Testis (tissue), 3 donors: ENCODE measurements around the gene ELAC2. TPM values are rescaled to one million over a fixed set of nuclear protein-coding genes. Genes with fewer than 3 reads are reported as not detected.

Source experiments
- DNase-seq: peaks from one replicate; pipeline ENCODE4 v3.0.0-alpha.2; 2019
- H3K27ac ChIP-seq, 2 donors: fragments of 200-600 bp; sonication (generic); one replicate each; pipeline ENCODE4 v1.5.1; 2019
- H3K27me3 ChIP-seq: fragments of 200-600 bp; sonication (generic); one replicate; pipeline ENCODE4 v1.5.1; 2019
- H3K36me3 ChIP-seq: fragments of 200-600 bp; sonication (generic); one replicate; pipeline ENCODE4 v1.5.1; 2017; ENCODE audit warnings: low read depth; ENCODE audit errors: missing control alignments
- H3K4me1 ChIP-seq: fragments of 200-600 bp; sonication (generic); one replicate; pipeline ENCODE4 v1.5.1; 2019
- H3K4me3 ChIP-seq, 2 donors: fragments of 200-600 bp; sonication (generic); one replicate each; pipeline ENCODE4 v1.5.1; 2017 to 2019
- H3K9me3 ChIP-seq: fragments of 200-600 bp; sonication (generic); one replicate; pipeline ENCODE4 v1.5.1; 2017
- POLR2A ChIP-seq: fragments of 450-650 bp; IDR thresholded peaks from one replicate; pipeline ENCODE4 v1.6.1; 2017; ENCODE audit warnings: antibody characterized with exemption, mild to moderate bottlenecking, moderate library complexity
- WGBS, 2 donors: methylation state at CpG; one replicate each; pipeline ENCODE4 v1.1.5; 2018; 5-methylcytosine and 5-hydroxymethylcytosine counted together
- intact Hi-C: fragments of 100-400 bp; cut with DNase I; formaldehyde crosslinking; loops from one replicate; pipeline ENCODE4 v1.15.1; 2023; ENCODE audit warnings: low total_unique reads
- polyA plus RNA-seq: library from polyadenylated mRNA; stranded (reverse); fragments of 350-450 nt; fragmentation: Illumina TruSeq; extraction: RNeasy Lipid Tissue Mini Kit (QIAGEN cat#74804); gene quantifications from one replicate; pipeline ENCODE4 v1.2.3, GENCODE V29; 2014; ENCODE audit warnings: low read depth, low replicate concordance; ENCODE audit not compliant: insufficient read depth
- total RNA-seq, 2 donors: library from RNA; depleted of rRNA; stranded (reverse); fragments of >200 nt; gene quantifications; one replicate each; pipeline ENCODE4 v1.2.3, GENCODE V29; 2016
- TF ChIP-seq, protein P1 (sequence below), 3 experiments: fragments of 450-650 bp in 2 of 3; fragments of 200-600 bp in 1 of 3; sonication (generic) in 1 of 3; IDR thresholded peaks; one replicate each; pipeline ENCODE4 v1.5.1; 2016 to 2019; ENCODE audit warnings: antibody characterized with exemption in 3 of 3, mild to moderate bottlenecking in 2 of 3, moderate library complexity in 1 of 3

ELAC2 gene
- total and polyA plus RNA-seq, 3 donors from 2014 or later: 65.0 to 114 (median 108) TPM

DNA sequence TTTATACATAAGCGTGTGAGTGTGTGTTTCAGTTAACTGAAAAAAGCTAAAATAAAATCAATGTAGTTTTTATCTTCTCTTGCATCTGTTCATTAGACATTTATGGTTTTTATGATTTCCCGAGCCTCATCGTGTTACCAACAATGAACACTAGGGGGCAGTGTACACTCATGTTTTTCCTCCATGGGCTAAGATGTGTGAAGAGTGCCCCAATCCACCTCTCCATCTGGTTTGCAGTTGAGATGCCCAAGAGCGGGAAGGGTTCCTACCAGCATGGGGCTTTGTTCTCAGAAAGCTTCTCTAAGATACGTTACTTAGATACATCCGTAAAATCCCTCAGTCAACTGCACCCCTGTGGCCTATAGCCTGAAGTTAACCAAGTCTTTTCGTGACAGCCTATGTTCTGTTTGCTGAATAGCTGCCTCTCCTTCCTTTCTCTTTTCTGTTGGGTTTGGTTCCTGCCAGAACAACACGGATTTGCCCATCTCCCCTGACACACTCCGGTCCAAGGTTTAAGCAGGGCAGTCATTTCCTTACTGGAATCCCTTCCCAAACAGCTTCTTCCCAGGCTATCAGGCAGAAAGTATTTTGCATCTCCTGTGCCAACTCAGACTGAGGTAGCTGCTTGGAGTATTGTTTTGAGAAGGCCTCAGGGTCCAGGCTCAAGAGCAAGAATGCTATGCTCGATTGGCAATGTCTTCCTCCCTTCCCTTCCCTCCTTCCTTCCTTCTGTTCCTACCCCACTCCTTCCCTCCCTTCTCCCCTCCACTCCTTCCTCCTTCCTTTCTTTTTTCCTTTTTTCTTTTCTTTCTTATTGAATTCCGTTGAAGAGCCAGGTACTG is 12.9 kb upstream of the ELAC2 start:
- no peak for TF ChIP-seq POLR2A
- TF ChIP-seq, protein P1, sequence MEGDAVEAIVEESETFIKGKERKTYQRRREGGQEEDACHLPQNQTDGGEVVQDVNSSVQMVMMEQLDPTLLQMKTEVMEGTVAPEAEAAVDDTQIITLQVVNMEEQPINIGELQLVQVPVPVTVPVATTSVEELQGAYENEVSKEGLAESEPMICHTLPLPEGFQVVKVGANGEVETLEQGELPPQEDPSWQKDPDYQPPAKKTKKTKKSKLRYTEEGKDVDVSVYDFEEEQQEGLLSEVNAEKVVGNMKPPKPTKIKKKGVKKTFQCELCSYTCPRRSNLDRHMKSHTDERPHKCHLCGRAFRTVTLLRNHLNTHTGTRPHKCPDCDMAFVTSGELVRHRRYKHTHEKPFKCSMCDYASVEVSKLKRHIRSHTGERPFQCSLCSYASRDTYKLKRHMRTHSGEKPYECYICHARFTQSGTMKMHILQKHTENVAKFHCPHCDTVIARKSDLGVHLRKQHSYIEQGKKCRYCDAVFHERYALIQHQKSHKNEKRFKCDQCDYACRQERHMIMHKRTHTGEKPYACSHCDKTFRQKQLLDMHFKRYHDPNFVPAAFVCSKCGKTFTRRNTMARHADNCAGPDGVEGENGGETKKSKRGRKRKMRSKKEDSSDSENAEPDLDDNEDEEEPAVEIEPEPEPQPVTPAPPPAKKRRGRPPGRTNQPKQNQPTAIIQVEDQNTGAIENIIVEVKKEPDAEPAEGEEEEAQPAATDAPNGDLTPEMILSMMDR (IDR thresholded peaks at IDR 0.05): peak; percentile 39 to 91 (median 71)
- DNase-seq: peak; percentile 59
- intact Hi-C loops: no loop called here

DNA sequence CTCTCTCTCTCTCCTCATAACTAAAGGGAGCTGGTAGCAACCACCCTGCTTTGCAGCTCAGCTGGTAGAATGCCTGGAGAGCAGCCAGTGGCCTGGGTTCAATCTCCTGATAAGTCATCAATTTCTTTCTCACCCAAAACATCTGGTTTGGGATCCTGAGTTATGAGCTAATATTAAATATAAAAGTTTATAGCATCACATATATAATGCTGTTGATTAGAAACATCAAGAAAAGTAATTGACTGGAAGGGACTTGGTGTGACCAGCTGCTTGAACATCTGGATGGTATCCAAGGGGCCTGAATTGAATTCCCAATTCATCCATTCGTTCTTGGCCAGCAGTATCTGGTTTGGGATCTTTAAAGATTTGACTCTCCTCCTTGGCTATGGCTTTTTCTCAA is 12.2 kb upstream of the ELAC2 start:
- Histone ChIP-seq H3K36me3 (no peaks in the 10 kb centered on the region), H3K4me3 (no peak overlapping the region), H3K27ac (no peak overlapping the region), H3K27me3 (no peaks in the 10 kb centered on the region), H3K4me1 (no peaks in the 10 kb centered on the region), H3K9me3 (no peaks in the 10 kb centered on the region)
- TF ChIP-seq POLR2A: no peak
- TF ChIP-seq, protein P1 (IDR thresholded peaks at IDR 0.05): no peak
- no peak for DNase-seq
- WGBS, 2 donors: 68 to 72% methylated on average over 1 of the region's 1 CpG
- intact Hi-C loops: no loop called here

More for the DNA sequence above, 12.9 kb upstream of the ELAC2 start:
- Histone ChIP-seq H3K27ac (no peak overlapping the region), H3K4me1 (no peaks in the 10 kb centered on the region), H3K4me3 (no peak overlapping the region), H3K27me3 (no peaks in the 10 kb centered on the region), H3K9me3 (no peaks in the 10 kb centered on the region), H3K36me3 (no peaks in the 10 kb centered on the region)
- WGBS, 2 donors: 65 to 66% methylated on average over 11 of the region's 11 CpGs

DNA sequence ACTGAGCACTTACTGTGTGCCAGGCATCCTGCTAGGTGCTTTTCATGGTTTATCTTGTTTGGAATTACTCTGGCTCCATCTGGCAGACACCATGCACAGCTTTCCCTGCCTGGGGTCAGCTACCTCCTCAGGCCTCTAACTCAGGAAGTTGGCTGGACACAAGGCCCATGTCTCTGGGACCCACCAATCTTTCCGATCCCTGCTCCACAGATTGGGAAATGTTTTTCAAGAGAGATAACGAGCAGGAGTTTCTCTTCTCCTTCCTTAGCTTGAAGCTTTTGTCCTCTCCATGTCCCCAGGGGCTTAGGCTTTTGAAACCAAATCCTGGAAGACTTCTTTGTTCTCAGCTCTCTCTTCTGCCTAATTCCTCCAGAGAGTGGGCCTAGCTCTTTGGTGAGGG is 11.5 kb upstream of the ELAC2 start:
- DNase-seq: no peak
- Histone ChIP-seq H3K36me3 (no peaks in the 10 kb centered on the region), H3K4me3 (no peak overlapping the region), H3K4me1 (no peaks in the 10 kb centered on the region), H3K27ac (no peak overlapping the region), H3K27me3 (no peaks in the 10 kb centered on the region), H3K9me3 (no peaks in the 10 kb centered on the region)
- no peak for TF ChIP-seq POLR2A
- TF ChIP-seq, protein P1 (IDR thresholded peaks at IDR 0.05): no peak
- intact Hi-C loops: no loop called here
- 63 to 65% methylated on average over 2 of the region's 2 CpGs for WGBS, 2 donors

DNA sequence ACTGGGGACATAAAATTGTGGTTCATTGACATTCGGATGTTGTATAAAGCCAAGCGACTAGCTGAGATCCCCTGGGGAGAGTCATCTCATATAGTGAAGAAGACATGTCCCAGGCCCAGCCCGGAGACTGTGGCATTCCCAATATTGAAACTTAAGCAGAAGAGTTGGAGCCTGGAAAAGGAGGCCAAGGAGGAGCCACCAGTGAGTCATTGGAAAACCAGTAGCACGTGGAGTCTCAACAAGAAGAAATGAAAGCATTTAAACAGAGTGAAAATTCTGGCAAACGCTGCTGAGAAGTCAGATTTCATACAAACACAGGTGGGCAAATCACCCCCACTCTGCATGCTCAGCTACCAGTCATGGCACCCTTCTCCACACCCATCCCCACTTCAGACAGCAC is 9.4 kb upstream of the ELAC2 start:
- no peak for TF ChIP-seq POLR2A
- TF ChIP-seq, protein P1 (IDR thresholded peaks at IDR 0.05): no peak
- Histone ChIP-seq H3K4me1 (no peaks in the 10 kb centered on the region), H3K27me3 (no peaks in the 10 kb centered on the region), H3K9me3 (no peaks in the 10 kb centered on the region), H3K36me3 (no peaks in the 10 kb centered on the region), H3K4me3 (no peak overlapping the region), H3K27ac (no peak overlapping the region)
- intact Hi-C loops: no loop called here
- no peak for DNase-seq
- WGBS, 2 donors: 86 to 90% methylated on average over 5 of the region's 5 CpGs

GRCh38 chr17:13025687-13026086 is 7.9 kb upstream of the ELAC2 start:
- no peak overlapping the region for H3K4me3 ChIP-seq
- DNase-seq: no peak
- TF ChIP-seq, protein P1 (IDR thresholded peaks at IDR 0.05): no peak
- TF ChIP-seq POLR2A: no peak
- intact Hi-C loops: no loop called here
- H3K4me1 ChIP-seq: no peaks in the 10 kb centered on the region
- no peaks in the 10 kb centered on the region for H3K36me3 ChIP-seq
- no peak overlapping the region for H3K27ac ChIP-seq
- H3K9me3 ChIP-seq: no peaks in the 10 kb centered on the region
- no peaks in the 10 kb centered on the region for H3K27me3 ChIP-seq
